Choroid plexus epithelial cell (primary cell): ENCODE measurements around the gene LPP.

Source experiments
- DNase-seq: peaks from one replicate; pipeline ENCODE4 v3.0.0-alpha.2; 2010; ENCODE audit warnings: low read depth
- H3K4me3 ChIP-seq: 2 replicates; pipeline ENCODE4 v1.5.1; 2011; ENCODE audit warnings: low read depth, mild to moderate bottlenecking, control low read depth, low read length, moderate library complexity
- CTCF ChIP-seq: conservative IDR thresholded peaks from 2 replicates; pipeline ENCODE4 v1.5.1; 2011; ENCODE audit warnings: low read depth, mild to moderate bottlenecking, control low read depth, inconsistent platforms, low read length, moderate library complexity

Gene LPP

GRCh38 chr3:188761439-188761838 is 607.5 kb downstream of the LPP start:
- H3K4me3 ChIP-seq: no peak overlapping the region
- TF ChIP-seq CTCF: no peak
- DNase-seq: no peak

- H3K4me3 ChIP-seq: no peak overlapping the region
- no peak for DNase-seq
- TF ChIP-seq CTCF: no peak
Measured at GRCh38 chr3:188761964-188762363, 608.0 kb downstream of the LPP start.

- TF ChIP-seq CTCF: no peak
- no peak overlapping the region for H3K4me3 ChIP-seq
- no peak for DNase-seq
Measured at GRCh38 chr3:188764609-188765008, 610.7 kb downstream of the LPP start.

GRCh38 chr3:188769831-188770230 is 615.9 kb downstream of the LPP start:
- no peak overlapping the region for H3K4me3 ChIP-seq
- TF ChIP-seq CTCF: no peak
- DNase-seq: no peak

GRCh38 chr3:188772886-188773285 is 618.9 kb downstream of the LPP start:
- no peak overlapping the region for H3K4me3 ChIP-seq
- no peak for TF ChIP-seq CTCF
- DNase-seq: peak; percentile 89

- TF ChIP-seq CTCF: no peak
- no peak for DNase-seq
- H3K4me3 ChIP-seq: no peak overlapping the region
Measured at GRCh38 chr3:188775412-188775811, 621.5 kb downstream of the LPP start.

- DNase-seq: peak; percentile 52
- H3K4me3 ChIP-seq: no peak overlapping the region
- no peak for TF ChIP-seq CTCF
Measured at GRCh38 chr3:188776447-188776846, 622.5 kb downstream of the LPP start.
